ENCODE data around the gene RTRAF. TPM values are rescaled to one million over a fixed set of nuclear protein-coding genes. Genes with fewer than 3 reads are reported as not detected.

The RTRAF gene
- total RNA-seq, result 100 to 1,000 TPM; 232 to 254 TPM

- H3K27ac Mint-ChIP-seq, result peak within 1 kb of the TSS; percentile 98
- peak; percentile 97 for ATAC-seq
Observed at GRCh38 chr14:51989293-51990234, at the start of gene RTRAF. Gene RTRAF, plus strand, starts transcription at chr14:51989546. Its CDS starts 94 bp downstream, at chr14:51989640.

GRCh38 chr14:51939755-51940301, 49.5 kb upstream of the RTRAF start:
- ATAC-seq, result no peak
- Mint-ChIP-seq H3K36me3 (ENCODE audit: low read depth) (peaks cover 42% of the 10 kb centered on the region), H3K27ac (peak overlapping the region; percentile 18), H3K4me3 (no peak overlapping the region), H3K4me1 (peaks cover 42% of the 10 kb centered on the region), H3K9me3 (ENCODE audit: low read depth) (peaks cover 3% of the 10 kb centered on the region), H3K27me3 (no peaks in the 10 kb centered on the region)
- no peak for DNase-seq
- ChIA-PET CTCF (no interaction called here), POLR2A (no interaction called here)
- intact Hi-C loops (cut with DNase I, micrococcal nuclease), result loop anchor here in 1 of 2 experiments (5.0 kb wide), 1 partner anchor 33 kb away; no protein-coding TSS in a partner anchor

More at GRCh38 chr14:51989293-51990234, at the start of gene RTRAF:
- CTCF ChIA-PET, result interaction anchor here (0.6 to 4.1 kb wide), 2 partner anchors 10 to 12 kb away, joined by 3 to 20 read pairs; no protein-coding TSS in a partner anchor
- no peaks in the 10 kb centered on the region for H3K27me3 Mint-ChIP-seq
- POLR2A ChIA-PET, result no interaction called here
- H3K4me3 Mint-ChIP-seq, result peak within 1 kb of the TSS; percentile 100
- DNase-seq, result peak; percentile 96
- no peaks in the 10 kb centered on the region for H3K9me3 Mint-ChIP-seq (ENCODE audit: low read depth)
- intact Hi-C loops (cut with DNase I, micrococcal nuclease), result loop anchor here (1.0 to 10.0 kb wide), 10 partner anchors 116 to 895 kb away; partner anchors contain the start of genes FRMD6 (in 2 of the 2), ERO1A (in 1 of the 2), GPR137C (in 1 of the 2) and TMX1 (in 1 of the 2)
- peaks cover 40% of the 10 kb centered on the region for H3K4me1 Mint-ChIP-seq
- peaks cover 18% of the 10 kb centered on the region for H3K36me3 Mint-ChIP-seq (ENCODE audit: low read depth)

- peaks cover 59% of the 10 kb centered on the region for H3K36me3 Mint-ChIP-seq (ENCODE audit: low read depth)
- H3K27me3 Mint-ChIP-seq, result no peaks in the 10 kb centered on the region
- peaks cover 44% of the 10 kb centered on the region for H3K4me1 Mint-ChIP-seq
- no peak overlapping the region for H3K4me3 Mint-ChIP-seq
- ChIA-PET POLR2A (no interaction called here), CTCF (no interaction called here)
- peak; percentile 19 for DNase-seq
- H3K9me3 Mint-ChIP-seq (ENCODE audit: low read depth), result peaks cover 15% of the 10 kb centered on the region
- intact Hi-C loops (cut with DNase I, micrococcal nuclease), result loop anchor here in 1 of 2 experiments (5.0 kb wide), 1 partner anchor 36 kb away; no protein-coding TSS in a partner anchor
- H3K27ac Mint-ChIP-seq, result peak overlapping the region; percentile 15
- peak; percentile 42 for ATAC-seq
Observed at GRCh38 chr14:51942971-51943370, 46.4 kb upstream of the RTRAF start.

GRCh38 chr14:51950007-51950406, 39.3 kb upstream of the RTRAF start:
- H3K27me3 Mint-ChIP-seq, result no peaks in the 10 kb centered on the region
- POLR2A ChIA-PET, result no interaction called here
- intact Hi-C loops (cut with DNase I, micrococcal nuclease), result no loop called here
- H3K4me1 Mint-ChIP-seq, result peaks cover 2% of the 10 kb centered on the region
- ATAC-seq, result no peak
- H3K27ac Mint-ChIP-seq, result no peak overlapping the region
- CTCF ChIA-PET, result no interaction called here
- H3K9me3 Mint-ChIP-seq (ENCODE audit: low read depth), result peaks cover 11% of the 10 kb centered on the region
- DNase-seq, result no peak
- H3K4me3 Mint-ChIP-seq, result no peak overlapping the region
- peaks cover 62% of the 10 kb centered on the region for H3K36me3 Mint-ChIP-seq (ENCODE audit: low read depth)

GRCh38 chr14:51951656-51952055, 37.7 kb upstream of the RTRAF start:
- ATAC-seq (no peak), DNase-seq (no peak)
- H3K4me1 Mint-ChIP-seq, result peaks cover 2% of the 10 kb centered on the region
- ChIA-PET CTCF (interaction anchor here (1.3 to 3.4 kb wide), 3 partner anchors 11 to 167 kb away, joined by 3 to 18 read pairs (median 4); no protein-coding TSS in a partner anchor), POLR2A (no interaction called here)
- H3K27ac Mint-ChIP-seq, result no peak overlapping the region
- peaks cover 3% of the 10 kb centered on the region for H3K9me3 Mint-ChIP-seq (ENCODE audit: low read depth)
- intact Hi-C loops (cut with DNase I, micrococcal nuclease), result no loop called here
- H3K27me3 Mint-ChIP-seq, result no peaks in the 10 kb centered on the region
- H3K36me3 Mint-ChIP-seq (ENCODE audit: low read depth), result peaks cover 61% of the 10 kb centered on the region
- no peak overlapping the region for H3K4me3 Mint-ChIP-seq

- POLR2A ChIA-PET, result no interaction called here
Observed at GRCh38 chr14:51954031-51954430, 35.3 kb upstream of the RTRAF start.

GRCh38 chr14:51954657-51955056, 34.7 kb upstream of the RTRAF start:
- DNase-seq, result no peak

More at GRCh38 chr14:51954031-51954430, 35.3 kb upstream of the RTRAF start:
- peaks cover 5% of the 10 kb centered on the region for H3K4me1 Mint-ChIP-seq
- CTCF ChIA-PET, result interaction anchor here (0.7 to 3.4 kb wide), 2 partner anchors 24 to 669 kb away, joined by 3 to 18 read pairs; no protein-coding TSS in a partner anchor
- DNase-seq, result no peak
- intact Hi-C loops (cut with DNase I, micrococcal nuclease), result no loop called here
- peak overlapping the region; percentile 30 for H3K27ac Mint-ChIP-seq
- peaks cover 17% of the 10 kb centered on the region for H3K9me3 Mint-ChIP-seq (ENCODE audit: low read depth)
- no peaks in the 10 kb centered on the region for H3K27me3 Mint-ChIP-seq
- ATAC-seq, result no peak
- peaks cover 80% of the 10 kb centered on the region for H3K36me3 Mint-ChIP-seq (ENCODE audit: low read depth)
- H3K4me3 Mint-ChIP-seq, result no peak overlapping the region

GRCh38 chr14:51957950-51958349, 31.4 kb upstream of the RTRAF start:
- Mint-ChIP-seq H3K4me1 (peaks cover 38% of the 10 kb centered on the region), H3K36me3 (ENCODE audit: low read depth) (peaks cover 75% of the 10 kb centered on the region), H3K27ac (no peak overlapping the region), H3K4me3 (no peak overlapping the region), H3K9me3 (ENCODE audit: low read depth) (peaks cover 31% of the 10 kb centered on the region), H3K27me3 (no peaks in the 10 kb centered on the region)
- DNase-seq (no peak), ATAC-seq (no peak)
- POLR2A ChIA-PET, result no interaction called here
- CTCF ChIA-PET, result interaction anchor here (0.8 to 1.1 kb wide), 2 partner anchors 24 to 47 kb away, joined by 3 read pairs; no protein-coding TSS in a partner anchor
- intact Hi-C loops (cut with DNase I, micrococcal nuclease), result no loop called here

More at GRCh38 chr14:51954657-51955056, 34.7 kb upstream of the RTRAF start:
- peaks cover 84% of the 10 kb centered on the region for H3K36me3 Mint-ChIP-seq (ENCODE audit: low read depth)
- no peak overlapping the region for H3K4me3 Mint-ChIP-seq
- intact Hi-C loops (cut with DNase I, micrococcal nuclease), result no loop called here
- H3K4me1 Mint-ChIP-seq, result peaks cover 9% of the 10 kb centered on the region
- ATAC-seq, result no peak
- no peaks in the 10 kb centered on the region for H3K27me3 Mint-ChIP-seq
- no peak overlapping the region for H3K27ac Mint-ChIP-seq
- peaks cover 24% of the 10 kb centered on the region for H3K9me3 Mint-ChIP-seq (ENCODE audit: low read depth)
- CTCF ChIA-PET, result interaction anchor here (0.6 to 3.4 kb wide), 3 partner anchors 18 to 135 kb away, joined by 3 to 18 read pairs (median 3); no protein-coding TSS in a partner anchor
- POLR2A ChIA-PET, result no interaction called here

- ChIA-PET CTCF (interaction anchor here (0.6 kb wide), 1 partner anchor 324 kb away, joined by 3 read pairs; no protein-coding TSS in a partner anchor), POLR2A (no interaction called here)
- peaks cover 48% of the 10 kb centered on the region for H3K4me1 Mint-ChIP-seq
- DNase-seq (no peak), ATAC-seq (no peak)
- no peaks in the 10 kb centered on the region for H3K27me3 Mint-ChIP-seq
- no peak overlapping the region for H3K27ac Mint-ChIP-seq
- peaks cover 72% of the 10 kb centered on the region for H3K36me3 Mint-ChIP-seq (ENCODE audit: low read depth)
- intact Hi-C loops (cut with DNase I, micrococcal nuclease), result no loop called here
- H3K4me3 Mint-ChIP-seq, result no peak overlapping the region
- peaks cover 31% of the 10 kb centered on the region for H3K9me3 Mint-ChIP-seq (ENCODE audit: low read depth)
Observed at GRCh38 chr14:51959928-51960327, 29.4 kb upstream of the RTRAF start.

GRCh38 chr14:51960866-51961265, 28.5 kb upstream of the RTRAF start:
- Mint-ChIP-seq H3K9me3 (ENCODE audit: low read depth) (peaks cover 31% of the 10 kb centered on the region), H3K27ac (no peak overlapping the region), H3K36me3 (ENCODE audit: low read depth) (peaks cover 65% of the 10 kb centered on the region), H3K27me3 (no peaks in the 10 kb centered on the region), H3K4me1 (peaks cover 48% of the 10 kb centered on the region), H3K4me3 (no peak overlapping the region)
- ATAC-seq, result no peak
- DNase-seq, result no peak
- CTCF ChIA-PET, result no interaction called here
- POLR2A ChIA-PET, result no interaction called here
- intact Hi-C loops (cut with DNase I, micrococcal nuclease), result no loop called here

GRCh38 chr14:51962711-51963110, 26.6 kb upstream of the RTRAF start:
- Mint-ChIP-seq H3K27ac (peak overlapping the region; percentile 81), H3K27me3 (no peaks in the 10 kb centered on the region), H3K36me3 (ENCODE audit: low read depth) (peaks cover 50% of the 10 kb centered on the region), H3K9me3 (ENCODE audit: low read depth) (peaks cover 24% of the 10 kb centered on the region), H3K4me1 (peaks cover 48% of the 10 kb centered on the region), H3K4me3 (no peak overlapping the region)
- DNase-seq (no peak), ATAC-seq (no peak)
- intact Hi-C loops (cut with DNase I, micrococcal nuclease), result no loop called here
- CTCF ChIA-PET, result interaction anchor here (0.5 to 12.0 kb wide), 5 partner anchors 8 to 186 kb away, joined by 3 to 92 read pairs (median 4); no protein-coding TSS in a partner anchor
- POLR2A ChIA-PET, result no interaction called here
